ENCODE results near the gene TBCK.

DNA sequence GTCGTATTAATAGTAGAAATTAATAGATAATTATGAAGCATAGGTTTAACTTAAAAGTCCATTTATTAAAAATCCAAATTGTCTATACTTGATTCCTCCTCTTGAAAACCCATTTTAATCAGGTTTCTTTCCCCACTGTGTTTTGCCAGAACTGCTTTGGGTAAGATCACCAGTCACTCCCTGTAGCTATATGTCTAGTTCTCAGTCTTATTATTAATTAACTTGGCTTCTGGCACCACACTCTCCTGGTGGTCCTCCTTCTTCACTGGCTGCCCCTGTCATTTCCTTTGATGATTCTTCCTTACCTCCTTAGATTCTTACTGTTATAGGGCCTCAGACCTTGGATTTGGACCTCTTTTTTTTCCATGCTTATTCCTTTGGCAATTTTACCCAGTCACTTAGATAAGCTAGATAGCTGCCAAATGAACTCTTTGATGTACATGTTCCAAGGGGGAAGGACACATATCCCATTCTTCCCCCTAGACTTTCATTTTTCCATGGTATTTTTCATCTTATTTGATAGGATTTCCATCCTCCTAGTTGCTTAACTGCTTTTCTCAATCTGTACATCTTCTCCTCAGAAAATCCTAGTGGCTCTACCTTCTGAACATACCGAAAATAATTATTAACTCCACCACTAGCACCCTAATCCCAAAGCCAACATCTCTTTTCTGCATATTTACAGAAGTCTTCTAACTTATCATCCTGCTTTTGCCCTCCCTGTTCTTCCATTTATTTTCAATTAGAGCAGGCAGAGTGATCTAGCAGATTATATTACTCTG is 28.0 kb upstream of the TBCK start:
- TF ChIP-seq JUND (IDR thresholded peaks at IDR 0.05; ENCODE audit: low read length) (no peak), TAF1 (IDR thresholded peaks at IDR 0.05; ENCODE audit: low read depth, low read length) (no peak), CEBPB (IDR thresholded peaks at IDR 0.05; ENCODE audit: low read depth, low read length) (no peak), BRCA1 (IDR thresholded peaks at IDR 0.05; ENCODE audit: low read depth, low read length) (no peak), POLR2A (IDR thresholded peaks at IDR 0.05; ENCODE audit: control extremely low read depth in 1 of 2, low read depth in 2 of 2, low read length in 2 of 2) (no peak), POLR2AphosphoS5 (IDR thresholded peaks at IDR 0.05; ENCODE audit: low read depth, low read length) (no peak), TBP (IDR thresholded peaks at IDR 0.05; ENCODE audit: low read depth, low read length) (no peak), JUN (IDR thresholded peaks at IDR 0.05; ENCODE audit: low read depth, low read length) (no peak), CHD2 (IDR thresholded peaks at IDR 0.05; ENCODE audit: low read length) (no peak), HDAC6 (IDR thresholded peaks at IDR 0.05; ENCODE audit: low read depth, low read length) (no peak)
- TF ChIP-seq, protein P1, sequence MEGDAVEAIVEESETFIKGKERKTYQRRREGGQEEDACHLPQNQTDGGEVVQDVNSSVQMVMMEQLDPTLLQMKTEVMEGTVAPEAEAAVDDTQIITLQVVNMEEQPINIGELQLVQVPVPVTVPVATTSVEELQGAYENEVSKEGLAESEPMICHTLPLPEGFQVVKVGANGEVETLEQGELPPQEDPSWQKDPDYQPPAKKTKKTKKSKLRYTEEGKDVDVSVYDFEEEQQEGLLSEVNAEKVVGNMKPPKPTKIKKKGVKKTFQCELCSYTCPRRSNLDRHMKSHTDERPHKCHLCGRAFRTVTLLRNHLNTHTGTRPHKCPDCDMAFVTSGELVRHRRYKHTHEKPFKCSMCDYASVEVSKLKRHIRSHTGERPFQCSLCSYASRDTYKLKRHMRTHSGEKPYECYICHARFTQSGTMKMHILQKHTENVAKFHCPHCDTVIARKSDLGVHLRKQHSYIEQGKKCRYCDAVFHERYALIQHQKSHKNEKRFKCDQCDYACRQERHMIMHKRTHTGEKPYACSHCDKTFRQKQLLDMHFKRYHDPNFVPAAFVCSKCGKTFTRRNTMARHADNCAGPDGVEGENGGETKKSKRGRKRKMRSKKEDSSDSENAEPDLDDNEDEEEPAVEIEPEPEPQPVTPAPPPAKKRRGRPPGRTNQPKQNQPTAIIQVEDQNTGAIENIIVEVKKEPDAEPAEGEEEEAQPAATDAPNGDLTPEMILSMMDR (IDR thresholded peaks at IDR 0.05; ENCODE audit: control extremely low read depth in 1 of 3, insufficient read depth in 1 of 3, low read depth in 1 of 3, low read length in 3 of 3): no peak
- TF ChIP-seq, protein P2, sequence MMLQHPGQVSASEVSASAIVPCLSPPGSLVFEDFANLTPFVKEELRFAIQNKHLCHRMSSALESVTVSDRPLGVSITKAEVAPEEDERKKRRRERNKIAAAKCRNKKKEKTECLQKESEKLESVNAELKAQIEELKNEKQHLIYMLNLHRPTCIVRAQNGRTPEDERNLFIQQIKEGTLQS (IDR thresholded peaks at IDR 0.05; ENCODE audit: insufficient read depth, low read depth, low read length): no peak
